Fibroblast of mammary gland (primary cell): ENCODE measurements around the gene POLE3.

Source experiments
- DNase-seq: peaks from one replicate; pipeline ENCODE4 v3.0.0-alpha.2; 2010; ENCODE audit warnings: low read depth
- H3K4me3 ChIP-seq: 2 replicates; pipeline ENCODE4 v1.5.1; 2011; ENCODE audit warnings: low read depth, mild to moderate bottlenecking, low read length, moderate library complexity; ENCODE audit not compliant: control insufficient read depth
- CTCF ChIP-seq: conservative IDR thresholded peaks from 2 replicates; pipeline ENCODE4 v1.5.1; 2011; ENCODE audit warnings: low read depth, low read length, inconsistent platforms; ENCODE audit not compliant: control insufficient read depth, insufficient read depth

POLE3 gene

DNA sequence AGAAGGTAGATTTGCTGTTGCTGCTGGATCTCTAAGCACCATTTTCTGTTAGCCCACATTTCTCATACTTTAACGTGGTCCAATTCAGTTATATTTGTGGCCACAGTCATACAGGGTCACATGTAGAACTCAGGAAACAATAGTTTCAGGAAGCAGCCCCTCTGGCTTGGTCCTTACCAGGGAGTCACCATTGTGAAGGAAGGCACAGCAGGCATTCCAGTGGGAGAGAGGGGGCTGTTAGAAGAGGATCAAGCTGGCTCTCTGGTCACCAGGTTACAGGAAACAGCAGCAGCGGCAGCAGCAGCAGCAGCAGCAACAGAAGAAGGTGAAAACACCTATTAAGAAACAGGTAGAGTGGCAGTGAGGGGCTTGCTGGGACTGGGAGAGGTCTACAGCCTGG lies 14.6 kb upstream of the POLE3 start:
- TF ChIP-seq CTCF, result no peak
- no peak overlapping the region for H3K4me3 ChIP-seq
- DNase-seq, result no peak

GRCh38 chr9:113421726-113422125 lies 11.3 kb upstream of the POLE3 start:
- H3K4me3 ChIP-seq, result no peak overlapping the region
- no peak for TF ChIP-seq CTCF
- no peak for DNase-seq

GRCh38 chr9:113417370-113417769 lies 6.9 kb upstream of the POLE3 start:
- no peak for DNase-seq
- no peak overlapping the region for H3K4me3 ChIP-seq
- TF ChIP-seq CTCF, result no peak

DNA sequence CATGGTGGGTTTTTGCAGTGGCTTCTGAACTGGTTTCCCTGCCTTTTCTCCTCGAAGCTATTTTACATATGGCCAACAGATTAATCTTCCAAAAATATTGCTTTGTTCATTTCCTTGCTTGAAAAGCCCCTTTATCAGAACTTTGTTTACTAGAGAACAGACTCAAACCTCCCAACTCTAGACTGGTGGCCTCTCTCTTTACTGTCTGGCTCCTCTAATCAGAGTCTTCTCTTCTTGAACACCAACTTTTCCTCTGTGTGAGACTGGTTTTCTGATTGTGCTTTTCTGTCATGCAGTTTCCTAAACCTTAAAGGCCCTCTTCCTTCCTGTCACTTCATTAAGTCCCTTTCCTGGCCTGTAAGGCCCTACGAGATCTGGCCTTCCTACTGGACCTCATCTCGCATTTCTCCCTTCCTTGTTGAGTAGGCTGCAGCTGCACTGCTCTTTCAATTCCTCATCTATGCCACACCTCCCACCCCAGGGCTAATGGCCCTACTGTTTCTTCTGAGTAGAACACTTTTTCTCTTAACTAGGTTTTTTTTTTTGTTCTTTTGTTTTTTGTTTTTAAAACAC lies 5.8 kb upstream of the POLE3 start:
- no peak for TF ChIP-seq CTCF
- no peak overlapping the region for H3K4me3 ChIP-seq
- no peak for DNase-seq

DNA sequence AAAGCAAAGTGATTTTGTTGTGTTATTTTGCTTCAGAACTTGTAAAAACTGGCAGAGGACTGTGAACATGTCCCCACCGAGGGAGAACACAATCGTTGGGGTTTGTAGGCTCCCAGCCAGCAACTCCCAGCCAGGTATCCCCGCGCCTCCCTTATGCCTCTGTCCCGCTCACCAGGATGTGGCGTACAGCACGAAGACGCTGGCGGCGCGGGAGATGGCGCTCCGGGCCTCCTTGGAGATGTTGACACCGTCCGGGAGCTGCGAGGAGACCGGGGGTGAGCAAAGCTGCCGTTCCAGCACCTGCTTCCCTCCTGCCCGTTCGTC lies 630 bp downstream of the POLE3 start:
- H3K4me3 ChIP-seq, result peak overlapping the region; percentile 96
- TF ChIP-seq CTCF, result no peak
- DNase-seq, result no peak

DNA sequence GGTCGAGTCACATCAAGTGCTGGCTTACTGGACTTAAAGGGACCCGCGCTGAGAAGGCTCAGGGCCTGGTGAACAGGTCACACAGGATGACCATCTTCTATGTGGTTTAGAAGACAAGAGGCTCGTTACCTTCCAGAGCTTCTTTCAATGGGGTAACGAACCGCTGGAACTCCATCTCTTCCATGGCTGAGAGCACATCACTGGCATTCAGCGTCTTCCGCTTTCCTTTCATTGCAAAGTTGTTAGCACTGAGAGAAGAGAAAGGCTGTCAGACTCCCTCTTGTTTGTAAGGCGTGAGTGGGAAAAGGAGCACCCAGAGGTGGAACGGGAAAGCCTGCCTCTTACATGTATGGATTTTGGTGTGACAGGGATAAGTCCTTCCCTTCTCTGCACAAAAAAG lies 994 bp downstream of the POLE3 start:
- no peak for DNase-seq
- H3K4me3 ChIP-seq, result peak overlapping the region; percentile 96
- no peak for TF ChIP-seq CTCF
